ENCODE results near the gene PDE4A.
"Not testable (repeated sequence)": the region's sequence is repeated elsewhere in the genome, so short reads cannot be mapped to it uniquely, and the experiment has no call there.

PDE4A gene

DNA sequence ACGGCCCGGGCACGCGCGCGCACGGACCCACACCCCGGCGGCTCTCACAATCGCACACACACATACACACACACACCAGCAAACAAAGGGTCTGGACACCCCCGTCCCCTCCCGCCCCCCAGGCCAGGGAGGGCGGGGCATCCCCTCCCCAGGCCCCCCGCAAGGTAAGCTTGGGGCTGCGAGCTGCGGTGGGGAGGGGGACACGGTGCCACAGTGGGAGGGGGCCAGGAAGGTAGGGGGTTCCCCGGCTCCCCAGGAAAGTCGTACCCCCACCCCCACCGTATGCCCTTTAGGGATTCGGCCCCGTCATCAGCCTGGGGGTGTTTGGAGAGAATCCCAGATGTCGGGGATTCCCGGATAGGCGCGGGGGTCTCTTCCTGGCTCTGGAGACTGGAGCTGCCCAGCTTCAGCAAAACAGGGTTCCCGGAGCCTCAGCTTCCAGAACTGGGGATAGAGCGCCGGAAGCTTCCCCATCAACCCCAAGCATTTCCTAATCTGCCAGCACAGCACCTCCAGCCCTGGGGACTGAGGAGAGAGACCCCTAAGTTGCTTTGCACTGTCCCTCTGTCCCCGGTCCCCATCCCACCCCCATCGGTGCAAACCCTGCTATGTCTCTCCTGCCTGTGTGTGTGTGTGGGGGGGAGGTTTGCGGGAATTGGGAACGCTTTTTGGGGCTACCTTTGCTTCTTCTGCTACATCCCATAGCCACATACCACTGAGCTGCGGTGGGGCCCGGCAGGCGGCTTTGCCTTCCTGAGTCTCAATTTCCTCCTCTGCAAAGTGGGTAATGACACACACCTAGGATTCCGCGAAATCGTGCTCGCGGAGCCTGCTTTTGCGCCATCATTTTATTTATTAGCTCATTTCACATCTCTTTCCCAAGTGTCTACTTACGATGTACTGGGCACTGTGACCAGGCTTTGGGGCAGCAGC lies 15.2 kb upstream of the PDE4A start:
- peak; percentile 27 for DNase-seq

DNA sequence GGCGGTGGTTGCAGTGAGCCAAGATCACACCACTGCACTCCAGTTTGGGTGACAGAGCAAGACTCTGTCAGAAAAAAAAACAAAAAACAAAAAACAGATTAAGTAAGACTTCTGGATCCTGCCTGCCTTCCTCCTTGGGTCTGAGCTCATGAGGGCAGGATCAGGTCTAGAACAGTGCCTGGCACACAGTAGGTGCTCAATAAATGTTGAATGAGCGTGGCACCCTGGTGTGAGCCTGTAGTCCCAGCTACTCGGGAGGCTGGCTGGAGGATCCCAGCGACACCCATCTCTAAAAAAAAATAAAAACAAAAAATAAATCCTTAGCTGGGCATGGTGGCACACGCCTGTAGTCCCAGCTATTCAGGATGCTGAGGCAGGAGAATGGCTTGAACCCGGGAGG lies 14.1 kb upstream of the PDE4A start:
- DNase-seq: no peak

DNA sequence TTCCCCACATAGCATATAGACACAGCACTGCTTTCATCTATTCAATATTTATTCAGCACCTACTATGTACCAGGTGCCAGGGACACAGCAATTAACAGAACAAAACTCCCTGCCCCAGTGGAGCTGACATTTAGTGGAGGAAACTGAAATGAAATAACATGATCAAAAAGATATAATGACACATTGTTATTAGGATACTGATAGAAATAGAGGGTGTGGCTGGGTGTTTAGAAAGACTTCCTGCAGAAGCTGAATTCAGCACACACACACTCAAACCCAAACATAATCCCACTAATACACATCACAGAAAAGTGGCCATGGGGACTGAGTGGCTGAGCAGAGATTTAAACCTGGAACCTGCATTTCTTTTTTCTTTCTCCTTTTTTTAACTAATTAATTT lies 13.2 kb upstream of the PDE4A start:
- no peak for DNase-seq

DNA sequence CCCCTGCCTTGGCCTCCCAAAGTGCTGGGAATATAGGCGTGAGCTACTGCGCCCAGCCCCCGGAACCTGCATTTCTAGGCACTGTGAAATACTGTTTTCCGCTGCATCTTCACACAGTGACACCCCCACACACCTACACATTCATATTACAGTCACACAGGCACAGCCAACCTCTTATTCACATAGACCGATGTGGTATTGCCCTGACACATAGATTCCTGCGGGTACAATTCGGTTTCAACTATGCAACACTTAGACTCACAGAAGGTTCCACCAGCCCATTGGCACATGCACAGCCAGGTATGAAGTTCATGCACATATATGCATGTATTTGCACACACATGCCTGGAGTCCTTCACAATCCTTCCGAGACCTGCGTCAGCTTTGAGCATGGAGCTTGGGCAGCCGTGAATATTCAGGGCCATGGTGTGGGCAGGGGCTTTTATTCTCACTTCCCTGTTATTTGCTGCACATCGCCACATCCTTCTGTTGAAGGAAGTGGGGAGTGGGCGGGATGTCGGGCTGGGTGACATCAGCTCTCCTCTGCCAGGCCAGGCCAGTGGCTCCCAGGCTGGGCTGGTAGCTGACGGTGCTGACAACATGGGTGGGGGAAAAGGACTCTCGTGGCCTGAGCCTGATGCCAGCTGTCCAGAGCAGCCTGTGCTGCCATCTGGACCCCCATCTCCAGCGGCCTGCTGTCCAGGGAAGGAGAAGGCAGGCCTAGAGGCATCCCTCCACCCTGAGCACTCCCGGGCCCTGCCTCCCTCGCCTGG lies 11.6 kb upstream of the PDE4A start:
- no peak for DNase-seq

DNA sequence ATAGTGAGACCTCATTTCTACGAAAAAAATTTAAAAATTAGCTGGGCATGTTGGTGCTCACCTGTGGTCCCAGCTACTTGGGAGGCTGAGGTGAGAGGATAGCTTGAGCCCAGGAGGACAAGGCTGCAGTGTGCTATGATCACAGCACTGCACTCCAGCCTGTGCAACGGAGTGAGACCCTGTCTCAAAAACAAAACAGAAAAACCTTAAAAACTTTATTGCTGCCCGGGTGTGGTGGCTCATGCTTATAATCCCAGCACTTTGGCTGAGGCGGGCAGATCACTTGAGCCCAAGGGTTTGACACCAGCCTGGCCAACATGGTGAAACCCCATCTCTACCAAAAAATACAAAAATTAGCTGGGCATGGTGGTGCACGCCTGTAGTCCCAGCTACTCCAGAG lies 9.1 kb upstream of the PDE4A start:
- DNase-seq: not testable (repeated sequence)

DNA sequence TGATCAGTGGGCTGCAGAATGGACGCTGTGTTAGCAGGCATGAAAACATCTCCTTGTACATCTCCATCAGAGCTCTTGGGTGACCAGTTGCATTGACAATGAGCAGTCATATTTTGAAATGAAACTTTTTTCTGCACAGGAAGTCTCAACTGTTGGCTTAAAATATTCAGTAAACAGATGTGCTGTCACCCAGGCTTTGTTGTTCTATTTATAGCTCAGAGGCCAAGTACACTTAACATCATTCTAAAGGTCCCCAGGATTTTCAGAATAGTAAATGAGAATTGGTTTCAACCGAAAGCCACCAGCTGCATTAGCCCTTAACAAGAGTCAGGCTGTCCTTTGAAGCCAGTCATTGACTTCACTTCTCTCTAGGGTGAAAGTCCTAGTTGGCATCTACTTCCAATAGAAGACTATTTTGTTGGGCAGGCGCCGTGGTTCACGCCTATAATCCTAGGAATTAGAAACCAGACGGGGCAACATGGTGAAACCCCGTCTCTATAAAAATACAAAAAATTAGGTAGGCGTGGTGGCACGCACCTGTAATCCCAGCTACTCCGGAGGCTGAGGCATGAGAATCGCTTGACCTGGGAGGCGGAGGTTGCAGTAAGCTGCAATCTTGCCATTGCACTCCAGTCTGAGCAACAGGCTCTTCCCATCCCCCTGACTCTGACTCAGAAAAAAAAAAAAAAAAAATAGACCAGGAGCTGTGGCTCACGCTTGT lies 7.9 kb upstream of the PDE4A start:
- DNase-seq: peak; percentile 83

DNA sequence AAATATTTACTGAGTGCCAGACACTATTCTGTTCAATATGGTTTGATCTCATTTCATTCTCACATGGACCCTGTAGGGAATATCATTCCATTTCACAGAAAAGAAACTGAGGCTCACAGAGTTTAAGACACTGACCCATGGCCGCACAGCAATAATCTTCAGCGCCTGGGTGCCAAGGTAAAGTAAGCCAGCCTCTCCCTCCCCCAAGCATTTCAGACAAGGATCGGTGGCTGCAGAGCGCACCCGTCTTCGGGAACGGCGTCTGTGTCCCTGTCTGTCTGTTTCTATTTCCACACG lies 4.3 kb upstream of the PDE4A start:
- no peak for DNase-seq

DNA sequence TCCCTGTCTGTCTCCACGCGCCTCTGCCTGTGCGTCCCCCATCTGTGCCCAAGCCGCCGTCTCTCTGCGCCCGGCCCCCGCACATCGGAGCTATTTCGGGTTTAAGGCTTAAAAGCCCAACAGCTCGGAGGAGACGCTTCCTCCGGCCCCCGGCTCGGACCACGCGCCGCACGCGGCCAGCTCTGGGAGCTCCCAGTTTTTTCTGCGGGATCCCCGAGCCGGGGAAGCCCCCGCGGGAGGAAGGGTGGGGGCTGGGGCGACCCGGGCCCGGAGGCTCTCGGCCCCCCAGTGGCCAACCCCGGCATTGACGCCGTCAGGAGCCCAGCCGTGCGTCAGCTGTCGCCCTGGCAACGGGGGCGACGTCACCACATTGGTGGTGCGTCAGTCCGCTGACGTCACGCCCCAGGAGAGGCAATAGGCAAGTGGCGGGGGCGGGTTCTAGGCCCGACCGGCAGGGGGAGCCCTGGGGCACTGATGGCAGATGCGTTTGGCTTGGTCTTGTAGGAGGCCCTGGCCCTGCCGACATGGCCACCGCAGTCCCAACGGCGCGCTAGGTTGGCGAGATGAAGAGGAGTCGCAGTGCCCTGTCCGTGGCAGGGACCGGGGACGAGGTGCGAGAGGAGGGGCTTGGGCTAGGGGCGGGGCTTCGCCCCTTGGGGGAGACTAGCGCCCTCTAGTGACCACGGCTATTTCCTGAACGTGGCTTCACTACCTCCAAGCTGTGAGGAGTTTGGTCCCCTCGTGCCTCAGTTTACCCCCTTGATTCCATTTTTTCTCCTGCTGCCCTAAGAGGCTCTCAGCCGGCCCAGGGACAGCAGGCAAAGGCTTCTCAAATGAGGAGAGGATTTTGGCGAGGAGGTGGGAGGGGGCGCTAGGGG lies 3.7 kb upstream of the PDE4A start:
- DNase-seq: peak; percentile 97

DNA sequence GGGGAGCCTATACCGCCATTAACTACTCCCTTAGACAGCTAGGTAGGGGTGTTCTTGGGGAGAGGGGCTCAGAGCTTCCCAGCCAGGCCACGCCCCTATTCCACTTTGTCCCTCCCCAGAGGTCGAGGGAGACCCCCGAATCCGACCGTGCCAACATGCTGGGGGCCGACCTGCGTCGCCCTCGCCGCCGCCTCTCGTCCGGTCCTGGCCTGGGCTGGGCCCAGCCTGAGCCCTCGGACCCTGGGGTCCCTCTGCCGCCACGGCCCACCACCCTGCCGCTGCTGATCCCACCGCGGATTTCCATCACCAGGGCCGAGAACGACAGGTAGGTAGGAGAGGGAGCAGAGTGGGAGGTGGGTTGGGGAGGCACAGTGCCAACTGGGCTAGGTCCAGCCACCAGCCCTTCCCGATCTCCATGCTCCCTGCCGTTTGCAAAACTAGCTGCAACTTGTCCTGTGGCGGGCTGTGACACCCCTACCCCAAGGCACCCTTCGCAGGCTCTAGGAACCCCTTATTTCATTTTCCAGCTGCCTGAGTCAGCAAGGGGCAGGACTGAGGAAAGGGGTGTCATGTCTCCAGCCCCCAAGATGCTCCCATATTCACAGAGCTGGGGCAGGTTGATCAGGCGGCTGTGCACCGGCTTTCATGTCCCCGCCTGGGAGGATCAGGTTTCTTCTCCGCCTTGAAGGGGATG lies 2.6 kb upstream of the PDE4A start:
- peak; percentile 63 for DNase-seq

DNA sequence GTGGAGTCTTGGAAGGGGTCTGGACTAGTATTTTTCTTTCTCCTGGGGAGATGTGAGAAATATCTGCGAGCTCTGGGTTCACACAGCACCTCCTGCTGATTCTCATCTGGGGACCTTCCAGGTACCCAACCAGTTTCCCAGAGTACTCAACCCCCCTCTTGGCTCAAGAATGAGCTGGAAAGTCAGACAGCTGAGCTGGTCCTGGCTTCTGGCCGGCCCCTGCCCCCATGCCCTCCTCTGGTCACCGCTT lies 2.2 kb upstream of the PDE4A start:
- peak; percentile 63 for DNase-seq

DNA sequence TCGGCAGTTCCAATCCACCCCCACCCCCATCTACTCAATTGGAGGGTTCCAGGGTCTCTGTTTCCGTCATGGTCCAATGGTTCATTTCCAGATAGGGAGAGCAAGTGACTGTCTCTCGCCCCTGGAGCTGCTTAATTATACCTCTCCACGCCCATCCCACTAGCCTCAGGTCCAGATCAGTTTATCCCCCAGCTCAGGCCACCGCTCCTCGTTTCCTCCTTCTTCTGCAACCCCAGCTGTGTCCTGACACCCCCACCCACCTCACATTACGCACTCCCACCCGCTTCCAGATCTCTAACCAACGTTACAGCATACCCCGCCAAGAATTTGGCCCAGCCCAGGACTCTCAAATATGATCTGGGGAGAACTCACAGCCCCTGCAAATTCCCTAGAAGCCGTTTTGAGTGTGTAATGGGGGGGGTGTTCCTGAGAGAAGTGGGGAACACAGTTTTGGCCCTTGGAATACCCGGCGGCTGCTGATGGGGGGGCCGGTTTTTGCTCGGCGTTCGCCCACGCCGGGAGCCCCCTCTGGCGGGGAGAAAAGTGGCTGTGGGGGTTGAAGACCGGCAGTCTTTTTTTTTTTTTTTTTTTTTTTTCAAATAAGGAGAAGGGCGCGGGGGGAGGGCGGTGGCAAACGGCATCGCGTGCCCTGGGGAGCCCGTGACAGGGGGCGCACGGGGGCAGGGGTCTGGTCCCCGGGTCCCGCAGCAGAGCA lies 1.7 kb upstream of the PDE4A start:
- DNase-seq: peak; percentile 45

DNA sequence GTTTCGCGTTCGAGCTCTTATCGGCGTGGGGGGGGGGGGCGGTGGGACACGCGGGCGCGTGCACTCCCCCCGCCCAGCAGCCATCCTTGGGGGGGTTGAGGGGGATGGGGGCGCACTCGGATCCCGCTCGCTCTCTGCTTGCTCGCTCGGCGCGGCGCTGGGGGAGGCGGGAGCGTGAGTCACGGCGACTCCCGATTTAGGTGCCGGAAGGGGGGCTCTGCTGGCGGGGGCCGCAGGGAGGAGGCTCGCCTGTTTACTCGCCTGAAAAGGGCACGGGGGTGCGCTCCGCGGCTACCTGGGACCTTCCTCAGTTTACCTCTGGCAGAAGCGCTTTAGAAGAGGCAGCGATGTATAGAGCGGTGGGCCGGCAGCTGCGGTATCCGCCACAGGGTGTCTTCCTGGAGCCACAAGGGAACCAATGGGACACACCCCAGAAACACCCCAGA lies 1.1 kb upstream of the PDE4A start:
- peak; percentile 56 for DNase-seq

DNA sequence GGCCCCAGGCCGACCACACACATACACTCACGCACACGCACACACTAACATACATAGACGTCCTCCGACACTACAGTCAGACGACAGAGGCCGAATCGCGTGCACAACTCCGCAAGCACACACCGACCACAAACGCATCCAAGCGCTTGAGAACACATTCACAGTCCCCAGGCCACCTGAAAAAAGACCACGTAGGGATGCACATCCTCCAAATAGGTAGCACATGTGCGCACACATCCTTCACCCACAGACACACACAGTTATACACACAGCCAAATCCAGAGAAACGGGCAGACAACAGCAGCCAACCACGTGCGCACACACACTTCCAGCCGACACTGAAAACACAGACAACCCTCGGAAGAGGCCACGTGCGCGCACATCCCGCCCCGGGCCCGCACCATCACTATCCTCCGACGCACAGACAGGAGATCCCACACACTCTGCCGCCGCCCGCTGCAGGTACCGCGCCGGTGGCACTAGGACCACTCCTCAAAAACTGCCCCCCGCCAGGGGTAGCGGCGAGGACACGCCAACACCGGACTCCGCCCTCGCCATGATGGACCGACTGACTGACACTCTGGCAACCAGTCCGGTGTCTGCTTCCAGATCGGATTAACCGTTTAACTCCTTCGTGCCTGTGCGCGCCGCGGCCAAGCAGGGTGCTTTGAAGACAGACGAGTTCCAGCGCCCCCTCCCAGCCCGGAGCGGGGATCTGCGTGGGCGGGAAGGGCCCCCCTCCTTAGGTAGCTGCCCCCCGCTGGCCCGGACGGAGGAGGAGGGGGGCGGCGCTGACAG lies 493 bp upstream of the PDE4A start:
- peak; percentile 81 for DNase-seq

DNA sequence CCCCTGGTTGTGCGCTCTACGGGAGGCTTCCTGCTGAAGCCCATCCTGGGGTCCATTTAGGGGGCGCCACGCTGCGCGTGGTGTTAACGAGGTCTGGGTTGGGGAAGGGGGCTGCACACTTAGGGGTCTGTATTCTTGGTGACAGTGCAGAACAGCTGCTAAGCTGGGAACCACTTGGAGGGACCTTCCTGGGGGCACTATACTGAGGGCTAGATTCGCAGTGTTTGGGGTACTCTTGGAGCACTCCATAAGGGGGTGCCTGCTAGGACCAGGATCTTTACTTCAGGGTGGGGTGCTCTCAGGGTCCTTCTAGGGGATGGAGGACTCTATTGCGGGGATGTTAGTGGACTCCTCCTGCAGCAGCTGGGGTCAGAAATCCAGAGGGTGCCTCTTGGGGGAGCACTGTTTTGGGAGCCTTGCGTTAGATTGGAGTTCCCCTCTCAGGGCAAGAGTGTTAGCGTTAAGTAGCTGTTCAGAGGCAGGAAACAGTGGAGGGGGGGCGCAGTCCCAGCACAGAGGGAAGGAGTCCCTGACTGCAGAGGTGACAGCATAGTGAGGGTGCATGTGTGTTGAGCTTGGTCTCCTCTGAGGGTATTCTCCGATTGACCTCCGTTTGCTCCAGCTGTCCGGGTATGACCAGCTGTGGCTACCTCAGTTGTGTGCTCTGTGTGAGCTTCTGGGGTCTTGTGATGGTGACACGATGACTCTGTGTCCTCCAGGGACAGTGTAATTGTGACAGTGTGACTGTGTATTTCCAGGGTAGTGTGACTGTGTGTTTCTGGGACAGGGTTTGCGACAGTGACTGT lies 1.1 kb downstream of the PDE4A start:
- no peak for DNase-seq

DNA sequence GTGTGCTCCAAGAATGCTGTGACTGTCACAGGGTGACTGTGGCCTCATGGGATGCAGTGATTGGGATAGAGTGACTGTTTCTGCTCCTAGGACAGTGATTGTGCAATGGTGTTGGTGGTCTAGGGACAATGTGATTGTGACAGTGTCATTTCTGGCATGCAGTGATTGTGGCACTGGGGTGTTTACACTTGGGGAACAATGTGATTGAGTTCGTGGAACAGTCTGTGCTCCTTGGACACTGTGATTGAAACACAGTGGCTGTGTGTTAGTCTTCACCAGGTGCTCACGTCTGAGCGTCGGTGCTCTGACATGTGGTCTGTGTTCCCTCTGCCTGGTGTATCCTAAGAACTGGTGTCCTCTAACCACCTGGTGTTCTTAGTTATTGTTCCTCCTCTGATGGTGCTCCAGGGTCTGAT lies 1.7 kb downstream of the PDE4A start:
- peak; percentile 27 for DNase-seq

DNA sequence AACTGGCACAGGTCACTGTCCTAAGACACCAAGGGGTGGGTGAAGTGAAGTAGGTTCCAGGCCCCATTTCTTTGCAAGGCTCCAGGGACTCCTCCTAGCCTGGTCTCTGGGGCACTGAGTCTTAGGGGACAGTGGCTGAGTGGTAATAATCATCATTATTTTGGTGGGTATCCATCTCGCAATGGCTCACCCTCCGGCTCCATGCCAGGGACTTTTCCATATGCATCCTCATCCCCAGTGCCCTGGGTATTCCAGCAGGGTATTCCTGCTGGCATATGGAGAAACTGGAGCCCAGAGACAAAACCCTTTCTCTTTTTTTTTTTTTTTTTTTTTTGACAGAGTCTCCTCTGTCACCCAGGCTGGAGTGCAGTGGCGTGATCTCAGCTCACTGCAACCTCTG lies 2.5 kb downstream of the PDE4A start:
- no peak for DNase-seq

DNA sequence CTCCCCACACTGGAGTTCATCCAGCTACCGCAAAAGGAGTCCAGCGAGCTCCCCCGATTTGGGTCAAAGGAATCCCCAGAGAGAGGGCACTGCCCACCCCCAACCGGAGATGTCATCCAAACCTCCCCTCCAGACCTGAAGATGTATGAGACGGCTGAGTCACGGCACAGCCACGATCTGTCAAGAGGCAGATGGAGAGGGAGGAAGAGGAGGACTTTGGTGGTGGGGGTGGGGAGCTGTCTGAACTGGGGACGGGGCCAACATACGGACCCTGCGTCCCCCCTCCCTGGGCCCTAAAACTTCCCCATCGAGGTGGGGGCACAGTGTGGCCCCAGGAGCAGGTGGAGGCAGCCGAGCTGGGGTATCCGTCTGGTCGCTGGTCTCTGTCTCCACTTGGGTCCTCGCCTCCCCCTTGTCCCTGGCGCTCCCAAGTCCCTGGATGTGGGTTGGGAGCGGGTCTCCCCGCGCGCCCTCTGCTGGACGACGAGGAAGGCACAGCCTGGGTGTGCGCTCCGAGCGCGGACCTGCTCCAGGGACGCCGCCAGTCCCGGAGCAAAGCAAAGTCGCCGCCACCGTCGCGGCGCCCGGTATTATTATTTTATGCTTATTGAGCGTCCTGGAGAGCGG lies 3.8 kb downstream of the PDE4A start:
- peak; percentile 85 for DNase-seq

DNA sequence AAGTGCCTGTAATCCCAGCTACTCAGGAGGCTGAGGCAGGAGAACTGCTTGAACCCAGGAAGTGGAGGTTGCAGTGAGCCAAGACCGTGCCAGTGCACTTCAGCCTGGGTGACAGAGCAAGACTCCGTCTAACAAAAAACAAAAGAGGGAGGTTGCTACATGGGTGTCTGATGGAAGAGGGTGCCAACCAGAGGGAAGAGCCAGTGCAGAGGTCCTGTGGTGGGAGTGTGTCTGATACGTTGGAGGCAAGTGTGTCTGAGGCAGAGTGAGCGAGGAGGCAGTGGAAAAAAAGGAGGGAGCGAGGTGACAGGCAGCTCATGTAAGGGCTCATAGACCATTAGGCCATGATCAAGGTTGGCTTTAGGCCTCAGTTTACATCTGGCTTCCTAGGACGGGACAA lies 6.8 kb downstream of the PDE4A start:
- no peak for DNase-seq

DNA sequence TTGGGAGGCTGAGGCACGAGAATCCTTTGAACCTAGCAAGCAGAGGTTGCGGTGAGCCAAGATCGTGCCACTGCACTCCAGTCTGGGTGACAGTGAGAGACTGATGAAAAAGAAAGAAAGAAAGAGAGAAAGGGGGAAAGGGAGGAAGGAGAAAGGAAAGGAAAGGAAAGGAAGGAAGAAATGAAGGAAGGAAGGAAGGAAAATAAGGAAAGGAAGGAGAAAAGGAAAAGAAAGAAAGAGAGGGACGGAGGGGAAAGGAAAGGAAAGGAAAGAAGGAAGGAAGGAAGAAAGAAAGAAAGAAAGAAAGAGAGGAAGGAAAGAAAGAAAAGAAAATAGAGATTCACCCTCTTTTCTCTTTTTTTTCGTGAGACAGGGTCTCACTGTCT lies 8.7 kb downstream of the PDE4A start:
- no peak for DNase-seq

Measured in DMS53 (cell line).